GM21619 (cell line): ENCODE results near the gene ZPR1.
"Not testable (repeated sequence)": the region's sequence is repeated elsewhere in the genome, so short reads cannot be mapped to it uniquely, and the experiment has no call there.

ENCODE experiments used
- ATAC-seq: cut with Tn5 transposase; IDR thresholded peaks from one replicate; pipeline ENCODE4 v1.9.1; 2021; ENCODE audit not compliant: unreplicated experiment

The ZPR1 gene

GRCh38 chr11:116823031-116823843, 35.4 kb upstream of the ZPR1 start, which contains the start of gene APOA4:
Gene APOA4, minus strand, starts transcription at chr11:116823304. Its CDS starts 113 bp downstream, at chr11:116823191.
- ATAC-seq, result no peak

GRCh38 chr11:116822575-116822974, 34.8 kb upstream of the ZPR1 start:
- no peak for ATAC-seq

- ATAC-seq, result no peak
Measured at GRCh38 chr11:116821050-116821918, 33.5 kb upstream of the ZPR1 start.

GRCh38 chr11:116819049-116819448, 31.2 kb upstream of the ZPR1 start:
- no peak for ATAC-seq

DNA sequence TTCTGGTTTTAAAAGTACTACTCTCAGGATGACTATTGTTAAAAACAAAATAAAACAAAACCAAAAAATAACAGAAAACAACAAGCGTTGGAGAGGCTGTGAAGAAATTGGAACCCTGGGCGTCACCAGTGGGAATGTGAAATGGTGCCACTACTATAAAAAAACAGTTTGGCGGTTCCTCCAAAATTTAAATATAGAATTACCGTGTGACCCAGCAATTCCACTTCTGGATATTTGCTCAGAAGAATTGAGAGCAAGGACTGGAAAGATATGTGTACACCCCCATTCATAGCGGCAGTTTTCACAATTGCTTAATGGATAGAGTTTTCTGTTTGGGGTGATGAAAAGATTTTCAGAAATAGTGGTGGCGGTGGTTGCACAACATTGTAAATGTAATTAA, 26.7 kb upstream of the ZPR1 start:
- no peak for ATAC-seq

DNA sequence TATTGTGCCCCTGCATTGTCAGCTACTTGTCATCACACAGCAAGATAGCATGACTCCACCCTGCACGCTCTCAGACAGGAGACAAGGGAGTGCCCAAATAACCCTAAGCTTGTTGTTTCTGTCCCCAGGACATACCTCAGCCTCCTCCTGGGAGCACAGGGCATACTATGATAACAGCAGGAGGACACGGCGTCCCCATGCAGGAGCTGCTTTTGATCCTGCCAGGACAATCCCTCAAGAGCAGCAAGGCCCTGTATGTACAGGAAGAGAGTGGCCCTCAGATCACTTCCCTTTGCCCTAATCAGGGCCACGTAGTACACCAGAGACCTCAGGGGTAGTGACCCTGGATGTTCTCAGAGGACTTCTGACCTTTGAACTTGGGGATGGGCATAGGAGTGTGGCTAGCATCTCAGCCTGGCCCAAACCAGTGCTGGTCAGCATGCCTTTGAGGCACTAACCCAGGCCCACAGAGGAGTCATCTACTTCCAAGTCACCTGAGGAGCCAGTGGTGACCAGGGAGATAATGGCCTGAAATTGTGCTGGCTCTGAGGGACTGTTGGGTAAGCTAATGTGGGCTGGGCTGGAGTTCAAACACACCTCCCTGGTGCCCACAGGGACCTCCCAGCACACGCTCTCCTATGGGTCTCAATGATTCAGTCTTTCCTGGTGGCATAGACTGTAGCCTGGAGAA, 26.1 kb upstream of the ZPR1 start:
- ATAC-seq, result no peak

- no peak for ATAC-seq
Measured at GRCh38 chr11:116813170-116813569, 25.3 kb upstream of the ZPR1 start.

- no peak for ATAC-seq
Measured at GRCh38 chr11:116812109-116812508, 24.3 kb upstream of the ZPR1 start.

DNA sequence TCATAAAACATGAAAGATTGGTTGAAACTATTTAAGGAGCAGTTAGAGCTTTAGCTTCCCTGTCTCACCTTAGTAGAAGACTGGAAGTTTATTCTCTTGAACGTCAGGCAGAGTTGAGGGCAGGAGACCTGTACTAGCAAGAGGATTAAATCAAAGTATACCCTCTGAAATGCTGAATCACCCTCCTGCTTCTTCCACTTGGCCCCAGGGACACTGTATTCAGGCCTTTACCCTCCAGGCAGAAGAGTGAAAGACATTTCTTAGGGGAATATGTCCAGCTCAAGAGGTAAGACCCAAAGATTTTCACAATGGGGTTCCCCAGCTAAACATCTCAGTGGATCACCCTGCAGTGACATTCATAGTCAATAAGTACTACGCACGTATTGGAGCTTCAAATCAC, 23.4 kb upstream of the ZPR1 start:
- no peak for ATAC-seq

- no peak for ATAC-seq
Measured at GRCh38 chr11:116808262-116809175, 20.7 kb upstream of the ZPR1 start.

GRCh38 chr11:116807601-116808261, 19.9 kb upstream of the ZPR1 start:
- no peak for ATAC-seq

DNA sequence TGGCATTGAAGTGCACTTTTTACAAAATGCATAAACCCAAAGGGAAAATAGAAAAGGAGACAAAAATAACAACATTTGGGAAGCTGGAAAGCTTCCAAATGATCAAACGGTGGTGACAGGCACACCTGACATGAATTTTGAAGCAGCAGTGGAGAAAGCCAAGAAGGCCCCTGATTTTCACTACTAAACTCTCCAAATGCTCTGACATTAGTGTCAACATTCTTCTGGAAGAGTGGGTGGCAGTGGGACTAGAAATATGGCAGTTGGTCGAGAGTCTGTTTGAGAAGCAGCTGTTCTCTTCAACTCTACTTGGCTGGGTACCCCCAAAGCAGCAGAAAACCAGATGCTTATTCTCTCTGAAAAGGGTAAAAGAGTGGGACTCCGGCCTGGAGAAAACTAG, 16.2 kb upstream of the ZPR1 start:
- no peak for ATAC-seq

- ATAC-seq, result not testable (repeated sequence)
Measured at GRCh38 chr11:116801662-116802061, 13.8 kb upstream of the ZPR1 start.

DNA sequence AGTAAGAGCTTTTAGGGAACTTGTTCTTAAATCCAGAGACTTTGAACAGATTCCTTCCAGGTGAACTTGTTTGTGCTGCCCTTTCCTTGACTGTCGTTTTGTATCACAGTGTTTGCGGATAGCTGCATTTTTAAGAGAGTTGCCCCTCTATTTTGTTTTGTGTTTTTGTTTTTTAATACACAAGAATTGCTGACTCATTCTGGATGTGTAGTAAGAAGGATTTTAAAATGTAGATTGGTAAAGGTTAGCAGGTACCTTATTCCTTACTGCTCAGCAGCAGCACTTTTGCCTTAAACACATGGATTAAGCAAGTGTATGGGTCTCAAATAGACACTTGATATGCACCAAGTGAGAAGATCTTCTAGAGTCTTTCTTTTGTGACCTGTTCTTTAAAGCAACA, 12.8 kb upstream of the ZPR1 start:
- ATAC-seq, result no peak

DNA sequence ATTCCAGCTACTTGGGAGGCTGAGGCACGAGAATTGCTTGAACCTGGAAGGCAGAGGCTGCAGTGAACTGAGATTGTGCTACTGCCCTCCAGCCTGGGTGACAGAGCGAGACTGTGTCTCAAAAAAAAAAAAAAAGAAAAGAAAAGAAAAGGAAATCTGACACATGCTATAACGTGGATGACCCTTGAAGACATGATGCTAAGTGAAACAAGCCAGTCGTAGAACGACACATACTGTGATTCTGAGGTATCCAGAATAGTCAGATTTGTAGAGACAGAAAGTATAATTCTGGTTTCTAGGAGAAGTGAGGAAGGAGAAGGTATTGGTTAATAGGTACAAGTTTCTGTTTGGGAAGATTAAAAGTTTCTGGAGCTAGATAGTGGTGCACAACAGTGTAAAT, 10.5 kb upstream of the ZPR1 start:
- no peak for ATAC-seq

DNA sequence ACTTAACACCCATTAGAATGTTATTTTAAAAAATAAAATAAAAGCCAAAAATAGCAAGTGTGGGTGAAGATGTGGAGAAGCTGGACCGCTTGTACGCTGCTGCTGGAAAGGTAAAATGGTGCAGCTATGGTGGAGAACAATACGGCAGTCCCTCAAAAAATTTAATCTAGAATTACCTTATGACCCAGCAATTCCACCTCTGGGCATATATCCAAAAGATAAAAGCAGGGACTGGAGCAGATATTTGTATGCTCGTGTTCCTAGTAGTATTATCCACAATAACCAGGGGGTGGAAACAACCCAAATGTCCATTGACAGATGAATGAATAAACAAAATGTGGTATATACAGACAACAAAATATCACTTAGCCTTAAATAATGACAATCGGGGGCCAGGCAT, 10.0 kb upstream of the ZPR1 start:
- ATAC-seq, result no peak

DNA sequence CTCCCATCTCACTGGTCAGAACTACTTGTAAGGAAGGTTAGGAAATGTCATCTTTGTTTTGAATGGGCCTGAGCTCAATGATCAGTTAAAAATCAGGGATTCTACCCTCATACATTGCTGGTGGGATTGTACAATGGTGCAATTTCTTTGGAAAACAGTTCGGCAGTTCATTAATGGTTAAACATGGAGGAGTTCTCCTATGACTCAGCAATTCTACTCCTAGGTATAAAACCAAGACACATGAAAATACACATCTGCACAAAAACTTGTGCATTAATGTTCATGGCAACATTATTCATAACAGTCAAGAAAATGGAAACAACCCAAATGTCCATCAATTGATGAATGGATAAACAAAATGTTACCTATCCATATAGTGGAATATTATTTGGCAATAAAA, 8.7 kb upstream of the ZPR1 start:
- no peak for ATAC-seq

GRCh38 chr11:116794851-116795250, 7.0 kb upstream of the ZPR1 start:
- ATAC-seq, result no peak

DNA sequence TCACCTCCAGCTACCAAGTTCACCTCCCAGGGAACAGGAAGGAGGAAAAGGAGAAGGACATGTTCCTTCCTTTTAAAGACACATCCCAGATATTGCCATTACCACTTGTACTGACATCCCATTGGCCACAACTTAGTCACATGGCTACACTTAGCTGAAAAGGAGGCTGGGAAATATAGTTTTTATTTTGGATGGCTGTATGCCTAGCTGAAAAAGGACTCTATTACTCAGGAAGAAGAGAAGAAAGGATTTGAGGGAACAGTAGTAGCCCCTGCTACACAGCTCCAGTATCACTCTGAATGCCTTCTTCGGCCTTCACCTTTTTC, 5.9 kb upstream of the ZPR1 start:
- ATAC-seq, result no peak
